Neural progenitor cell (in vitro differentiated cells): Measurements from ENCODE around the gene NEK6. TPM values are rescaled to one million over a fixed set of nuclear protein-coding genes. Genes with fewer than 3 reads are reported as not detected.

ENCODE experiments used
- DNase-seq: peaks from one replicate; pipeline ENCODE4 v3.0.0-alpha.2; 2016; ENCODE audit warnings: low spot score
- H2AFZ ChIP-seq: fragments of 200-600 bp; sonication (generic); replicated peaks from 2 replicates; pipeline ENCODE4 v1.6.1; 2016; ENCODE audit warnings: antibody characterized with exemption
- H3F3A ChIP-seq: fragments of 200-600 bp; sonication (generic); 2 replicates; pipeline ENCODE4 v1.6.1; 2016; ENCODE audit warnings: antibody characterized with exemption, low read depth
- H3K27ac ChIP-seq: fragments of 200-600 bp; sonication (generic); 2 replicates; pipeline ENCODE4 v1.5.1; 2016; ENCODE audit warnings: mild to moderate bottlenecking
- H3K27me3 ChIP-seq: fragments of 200-600 bp; sonication (generic); 2 replicates; pipeline ENCODE4 v1.6.1; 2016; ENCODE audit warnings: mild to moderate bottlenecking, moderate library complexity
- H3K36me3 ChIP-seq: fragments of 200-600 bp; sonication (generic); 2 replicates; pipeline ENCODE4 v1.5.1; 2016
- H3K4me1 ChIP-seq: fragments of 200-600 bp; sonication (generic); 2 replicates; pipeline ENCODE4 v1.6.1; 2016; ENCODE audit warnings: mixed run types
- H3K4me2 ChIP-seq: fragments of 200-600 bp; sonication (generic); 2 replicates; pipeline ENCODE4 v1.6.1; 2016
- H3K4me3 ChIP-seq: fragments of 200-600 bp; sonication (generic); 2 replicates; pipeline ENCODE4 v1.5.1; 2016
- H3K79me2 ChIP-seq: fragments of 200-600 bp; sonication (generic); 2 replicates; pipeline ENCODE4 v1.6.1; 2016; ENCODE audit warnings: low read depth
- H3K9ac ChIP-seq: fragments of 200-600 bp; sonication (generic); 2 replicates; pipeline ENCODE4 v1.6.1; 2016
- H3K9me3 ChIP-seq: fragments of 200-600 bp; sonication (generic); 2 replicates; pipeline ENCODE4 v1.5.1; 2016; ENCODE audit warnings: low read depth
- H4K20me1 ChIP-seq: fragments of 200-600 bp; sonication (generic); 2 replicates; pipeline ENCODE4 v1.6.1; 2016; ENCODE audit warnings: low read depth
- H3K27ac Mint-ChIP-seq: 3 replicates; pipeline ENCODE4 v1.8.0; 2021; ENCODE audit warnings: mixed read lengths
- H3K27me3 Mint-ChIP-seq: 2 replicates; pipeline ENCODE4 v1.8.0; 2022; ENCODE audit warnings: low read depth, mild to moderate bottlenecking, inconsistent platforms, moderate library complexity, mixed read lengths; ENCODE audit not compliant: insufficient read depth
- H3K36me3 Mint-ChIP-seq: 3 replicates; pipeline ENCODE4 v1.8.0; 2021; ENCODE audit warnings: mixed read lengths
- H3K4me1 Mint-ChIP-seq: 3 replicates; pipeline ENCODE4 v1.8.0; 2021; ENCODE audit warnings: mixed read lengths
- H3K4me3 Mint-ChIP-seq: 3 replicates; pipeline ENCODE4 v1.8.0; 2021; ENCODE audit warnings: mild to moderate bottlenecking, moderate library complexity, mixed read lengths
- H3K9me3 Mint-ChIP-seq: 3 replicates; pipeline ENCODE4 v1.8.0; 2020; ENCODE audit warnings: mixed read lengths
- EZH2 ChIP-seq: fragments of 200-600 bp; sonication (generic); IDR thresholded peaks from 2 replicates; pipeline ENCODE4 v1.6.1; 2017; ENCODE audit warnings: antibody characterized with exemption, mild to moderate bottlenecking, moderate library complexity
- EZH2phosphoT487 ChIP-seq: fragments of 200-600 bp; sonication (generic); IDR thresholded peaks from 2 replicates; pipeline ENCODE4 v1.6.1; 2017; ENCODE audit warnings: antibody characterized with exemption
- total RNA-seq: library from RNA; depleted of rRNA; stranded (reverse); fragments of >200 nt; gene quantifications from 2 replicates; pipeline ENCODE4 v1.2.3, GENCODE V29; 2015; ENCODE audit warnings: low replicate concordance
- TF ChIP-seq, protein P1 (sequence below): fragments of 200-600 bp; sonication (generic); IDR thresholded peaks from 2 replicates; pipeline ENCODE4 v1.5.1; 2017; ENCODE audit warnings: antibody characterized with exemption, mild to moderate bottlenecking

The NEK6 gene
- total RNA-seq, 1 donor from 2014 or later, result 18.5 TPM

- DNase-seq, result no peak
- Histone ChIP-seq H3K9me3 (no peaks in the 10 kb centered on the region), H3K27me3 (no peaks in the 10 kb centered on the region), H3K27ac (no peak overlapping the region), H3K4me3 (no peak overlapping the region), H3F3A (no peaks in the 10 kb centered on the region), H3K36me3 (no peaks in the 10 kb centered on the region), H3K79me2 (peaks cover 21% of the 10 kb centered on the region), H4K20me1 (peaks cover 74% of the 10 kb centered on the region), H3K4me2 (no peak overlapping the region), H2AFZ (no peak overlapping the region), H3K4me1 (peaks cover 28% of the 10 kb centered on the region), H3K9ac (no peak overlapping the region)
- Mint-ChIP-seq H3K27me3 (peaks cover 2% of the 10 kb centered on the region), H3K36me3 (no peaks in the 10 kb centered on the region), H3K4me3 (no peak overlapping the region), H3K4me1 (peaks cover 46% of the 10 kb centered on the region), H3K27ac (no peak overlapping the region), H3K9me3 (no peaks in the 10 kb centered on the region)
- no peak for TF ChIP-seq EZH2phosphoT487
Observed at GRCh38 chr9:124270504-124271335, 13.0 kb downstream of the NEK6 start.

GRCh38 chr9:124271660-124272059, 13.9 kb downstream of the NEK6 start:
- Mint-ChIP-seq H3K36me3 (no peaks in the 10 kb centered on the region), H3K4me3 (no peak overlapping the region), H3K9me3 (no peaks in the 10 kb centered on the region), H3K27ac (no peak overlapping the region), H3K4me1 (peaks cover 46% of the 10 kb centered on the region), H3K27me3 (peaks cover 5% of the 10 kb centered on the region)
- Histone ChIP-seq H3K9me3 (no peaks in the 10 kb centered on the region), H3K4me2 (peak overlapping the region; percentile 27), H3K27ac (no peak overlapping the region), H3K27me3 (no peaks in the 10 kb centered on the region), H4K20me1 (peaks cover 74% of the 10 kb centered on the region), H3K4me3 (no peak overlapping the region), H3K36me3 (no peaks in the 10 kb centered on the region), H3K9ac (no peak overlapping the region), H3K79me2 (peaks cover 21% of the 10 kb centered on the region), H3K4me1 (peaks cover 28% of the 10 kb centered on the region), H2AFZ (no peak overlapping the region), H3F3A (no peaks in the 10 kb centered on the region)
- DNase-seq, result no peak
- TF ChIP-seq EZH2phosphoT487 (no peak), EZH2 (no peak)
- TF ChIP-seq, protein P1, sequence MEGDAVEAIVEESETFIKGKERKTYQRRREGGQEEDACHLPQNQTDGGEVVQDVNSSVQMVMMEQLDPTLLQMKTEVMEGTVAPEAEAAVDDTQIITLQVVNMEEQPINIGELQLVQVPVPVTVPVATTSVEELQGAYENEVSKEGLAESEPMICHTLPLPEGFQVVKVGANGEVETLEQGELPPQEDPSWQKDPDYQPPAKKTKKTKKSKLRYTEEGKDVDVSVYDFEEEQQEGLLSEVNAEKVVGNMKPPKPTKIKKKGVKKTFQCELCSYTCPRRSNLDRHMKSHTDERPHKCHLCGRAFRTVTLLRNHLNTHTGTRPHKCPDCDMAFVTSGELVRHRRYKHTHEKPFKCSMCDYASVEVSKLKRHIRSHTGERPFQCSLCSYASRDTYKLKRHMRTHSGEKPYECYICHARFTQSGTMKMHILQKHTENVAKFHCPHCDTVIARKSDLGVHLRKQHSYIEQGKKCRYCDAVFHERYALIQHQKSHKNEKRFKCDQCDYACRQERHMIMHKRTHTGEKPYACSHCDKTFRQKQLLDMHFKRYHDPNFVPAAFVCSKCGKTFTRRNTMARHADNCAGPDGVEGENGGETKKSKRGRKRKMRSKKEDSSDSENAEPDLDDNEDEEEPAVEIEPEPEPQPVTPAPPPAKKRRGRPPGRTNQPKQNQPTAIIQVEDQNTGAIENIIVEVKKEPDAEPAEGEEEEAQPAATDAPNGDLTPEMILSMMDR, result no peak

GRCh38 chr9:124272118-124272517, 14.4 kb downstream of the NEK6 start:
- H2AFZ ChIP-seq, result no peak overlapping the region
- H3K4me3 ChIP-seq, result no peak overlapping the region
- H3K9me3 Mint-ChIP-seq, result no peaks in the 10 kb centered on the region
- peak; percentile 39 for DNase-seq
- no peaks in the 10 kb centered on the region for H3K9me3 ChIP-seq
- H3K9ac ChIP-seq, result peak overlapping the region; percentile 17
- peaks cover 21% of the 10 kb centered on the region for H3K79me2 ChIP-seq
- no peak overlapping the region for H3K4me3 Mint-ChIP-seq
- H3K27me3 ChIP-seq, result no peaks in the 10 kb centered on the region
- peak overlapping the region; percentile 27 for H3K4me2 ChIP-seq
- TF ChIP-seq EZH2phosphoT487 (no peak), EZH2 (no peak)
- TF ChIP-seq, protein P1, result no peak
- H3K36me3 ChIP-seq, result no peaks in the 10 kb centered on the region
- peak overlapping the region; percentile 2 for H3K27ac ChIP-seq
- H4K20me1 ChIP-seq, result peaks cover 73% of the 10 kb centered on the region
- H3K36me3 Mint-ChIP-seq, result no peaks in the 10 kb centered on the region
- H3F3A ChIP-seq, result no peaks in the 10 kb centered on the region
- H3K4me1 Mint-ChIP-seq, result peaks cover 43% of the 10 kb centered on the region
- peaks cover 5% of the 10 kb centered on the region for H3K27me3 Mint-ChIP-seq
- no peak overlapping the region for H3K27ac Mint-ChIP-seq
- H3K4me1 ChIP-seq, result peaks cover 26% of the 10 kb centered on the region

DNA sequence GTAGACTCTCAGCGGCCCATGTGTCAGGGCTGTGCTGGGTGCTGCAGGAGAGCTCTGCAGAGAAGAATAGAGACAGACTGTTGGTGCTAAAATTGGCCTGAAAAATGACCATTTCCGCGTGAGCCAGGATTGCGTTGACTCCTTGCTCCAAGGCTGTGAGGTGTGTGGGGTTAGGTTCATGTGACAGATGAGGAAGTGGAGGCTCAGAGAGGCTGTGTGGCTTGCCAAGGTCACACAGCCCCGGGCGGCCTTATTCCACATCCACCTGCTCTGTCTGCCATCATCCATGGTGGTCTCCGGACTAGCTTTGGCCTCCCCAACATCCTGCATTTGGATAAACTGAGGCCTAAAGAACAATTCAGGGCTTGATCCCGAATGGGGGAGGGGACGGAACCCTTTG, 15.2 kb downstream of the NEK6 start:
- H3F3A ChIP-seq, result no peaks in the 10 kb centered on the region
- H3K27ac ChIP-seq, result no peak overlapping the region
- no peaks in the 10 kb centered on the region for H3K9me3 ChIP-seq
- peaks cover 26% of the 10 kb centered on the region for H3K4me1 ChIP-seq
- Mint-ChIP-seq H3K4me3 (no peak overlapping the region), H3K27ac (no peak overlapping the region), H3K4me1 (peaks cover 42% of the 10 kb centered on the region), H3K27me3 (peaks cover 5% of the 10 kb centered on the region), H3K36me3 (no peaks in the 10 kb centered on the region), H3K9me3 (no peaks in the 10 kb centered on the region)
- H2AFZ ChIP-seq, result no peak overlapping the region
- peaks cover 73% of the 10 kb centered on the region for H4K20me1 ChIP-seq
- H3K79me2 ChIP-seq, result peaks cover 21% of the 10 kb centered on the region
- no peak overlapping the region for H3K4me3 ChIP-seq
- DNase-seq, result no peak
- no peaks in the 10 kb centered on the region for H3K27me3 ChIP-seq
- TF ChIP-seq EZH2 (no peak), EZH2phosphoT487 (no peak)
- TF ChIP-seq, protein P1, result no peak
- no peaks in the 10 kb centered on the region for H3K36me3 ChIP-seq
- H3K9ac ChIP-seq, result no peak overlapping the region
- no peak overlapping the region for H3K4me2 ChIP-seq
